ENCODE measurements around the gene KLHL2.
"Not testable (repeated sequence)": the region's sequence is repeated elsewhere in the genome, so short reads cannot be mapped to it uniquely, and the experiment has no call there.

Gene KLHL2

DNA sequence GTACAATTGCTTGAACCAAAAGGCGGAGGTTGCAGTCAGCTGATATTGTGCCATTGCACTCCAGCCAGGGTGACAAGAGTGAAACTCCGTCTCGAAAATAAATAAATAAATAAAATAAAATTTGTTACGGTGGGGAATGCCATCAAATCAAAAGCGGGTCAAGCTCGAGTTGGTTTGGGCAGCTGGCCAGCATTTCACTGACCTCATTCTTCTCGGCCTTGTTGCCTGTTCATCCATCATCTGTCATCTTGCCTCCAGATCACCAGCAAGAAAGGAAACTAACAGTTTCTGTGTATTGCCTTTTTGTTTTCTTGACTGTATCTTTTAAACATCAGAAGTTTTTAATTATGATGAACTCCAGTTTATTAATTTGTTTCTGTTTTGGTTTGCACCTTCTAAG lies 31.5 kb upstream of the KLHL2 start:
- TF ChIP-seq TARDBP (IDR thresholded peaks at IDR 0.05): no peak
- TF ChIP-seq BHLHE40 (IDR thresholded peaks at IDR 0.05; ENCODE audit: borderline replicate concordance): no peak
- TF ChIP-seq, protein P1, sequence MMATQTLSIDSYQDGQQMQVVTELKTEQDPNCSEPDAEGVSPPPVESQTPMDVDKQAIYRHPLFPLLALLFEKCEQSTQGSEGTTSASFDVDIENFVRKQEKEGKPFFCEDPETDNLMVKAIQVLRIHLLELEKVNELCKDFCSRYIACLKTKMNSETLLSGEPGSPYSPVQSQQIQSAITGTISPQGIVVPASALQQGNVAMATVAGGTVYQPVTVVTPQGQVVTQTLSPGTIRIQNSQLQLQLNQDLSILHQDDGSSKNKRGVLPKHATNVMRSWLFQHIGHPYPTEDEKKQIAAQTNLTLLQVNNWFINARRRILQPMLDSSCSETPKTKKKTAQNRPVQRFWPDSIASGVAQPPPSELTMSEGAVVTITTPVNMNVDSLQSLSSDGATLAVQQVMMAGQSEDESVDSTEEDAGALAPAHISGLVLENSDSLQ (IDR thresholded peaks at IDR 0.05): 0 out of 2 replicates have a peak, but pooled peaks have one; percentile 4
- CTCF ChIA-PET: interaction anchor here (0.5 to 0.8 kb wide), 2 partner anchors 45 to 196 kb away, joined by 3 read pairs; no protein-coding TSS in a partner anchor
- DNase-seq (ENCODE audit: extremely low spot score): no peak
- POLR2A ChIA-PET: no interaction called here

DNA sequence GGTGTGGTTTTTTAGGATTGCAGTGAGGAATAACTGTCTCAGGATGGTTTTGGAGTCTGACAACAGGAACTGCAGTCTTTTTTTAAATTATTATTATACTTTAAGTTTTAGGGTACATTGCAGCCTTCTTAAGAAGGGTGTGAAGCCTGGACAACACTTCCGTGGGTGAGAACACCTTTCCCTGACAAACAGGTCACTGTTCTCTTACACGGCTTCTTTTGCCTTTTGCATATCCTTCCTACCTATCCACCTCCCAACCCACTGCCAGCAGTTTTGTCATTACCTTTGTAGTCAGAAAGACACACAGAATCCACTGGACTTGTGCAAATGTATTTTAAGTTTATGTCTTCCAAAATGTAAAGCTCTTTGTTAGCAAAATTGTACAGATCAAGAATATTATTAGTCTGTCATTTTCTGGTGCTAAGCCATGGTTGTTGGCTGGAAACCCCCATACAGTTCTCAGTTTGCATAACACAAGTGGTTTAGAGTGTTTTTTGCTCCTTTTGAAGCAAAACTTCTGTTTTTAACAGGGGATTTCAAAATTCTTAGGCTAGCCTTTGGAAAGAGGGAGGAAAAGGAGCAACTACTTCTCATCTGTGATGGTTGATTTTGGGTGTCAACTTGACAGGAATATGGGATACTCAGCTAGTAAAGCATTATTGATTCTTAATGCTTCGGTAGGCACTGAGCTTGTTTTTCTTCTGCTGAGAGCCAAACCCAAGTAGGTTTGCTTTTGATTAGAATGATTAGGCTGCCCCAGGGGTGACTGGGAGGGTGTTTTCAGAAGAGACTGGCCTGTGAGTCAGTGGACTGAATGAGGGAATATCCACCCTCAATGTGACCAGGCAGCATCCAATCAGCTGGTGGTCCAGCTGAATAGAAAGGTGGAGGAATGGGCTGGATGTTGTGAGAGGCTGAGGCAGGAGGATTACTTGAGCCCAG lies 29.4 kb upstream of the KLHL2 start:
- DNase-seq (ENCODE audit: extremely low spot score): no peak
- TF ChIP-seq LEF1 (IDR thresholded peaks at IDR 0.05; ENCODE audit: borderline replicate concordance): no peak
- TF ChIP-seq BHLHE40 (IDR thresholded peaks at IDR 0.05; ENCODE audit: borderline replicate concordance): no peak
- TF ChIP-seq TARDBP (IDR thresholded peaks at IDR 0.05): no peak
- no peak for TF ChIP-seq FOXA1 (IDR thresholded peaks at IDR 0.05)
- TF ChIP-seq HDGF (IDR thresholded peaks at IDR 0.05; ENCODE audit: borderline replicate concordance): no peak
- CTCF ChIA-PET: no interaction called here
- POLR2A ChIA-PET: interaction anchor here (0.9 kb wide), 1 partner anchor 149 kb away, joined by 3 read pairs; the partner anchor contains the start of gene MSMO1

DNA sequence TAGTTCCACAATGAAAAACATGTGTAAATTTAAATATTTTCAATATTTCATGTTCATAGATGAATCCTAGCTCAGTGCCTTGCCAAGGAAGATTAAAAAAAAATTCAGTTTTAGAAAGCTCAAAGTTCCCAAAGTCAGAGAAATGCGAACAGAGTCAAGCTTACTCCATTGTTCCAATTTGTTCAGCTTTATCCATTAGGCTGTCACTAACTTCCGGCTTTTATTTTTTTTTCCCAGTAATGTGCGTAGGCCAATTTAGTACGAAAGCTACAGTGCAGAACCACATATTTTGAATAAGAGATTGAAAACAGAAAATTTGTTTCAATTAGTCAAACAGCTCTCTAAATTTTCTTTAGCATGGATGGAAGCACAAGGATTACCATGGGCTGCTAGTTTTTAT lies 23.1 kb upstream of the KLHL2 start:
- no peak for TF ChIP-seq ZNF384 (IDR thresholded peaks at IDR 0.05)
- DNase-seq (ENCODE audit: extremely low spot score): no peak
- CTCF ChIA-PET: interaction anchor here (1.2 kb wide), 1 partner anchor 12 kb away, joined by 3 read pairs; no protein-coding TSS in a partner anchor
- POLR2A ChIA-PET: no interaction called here

DNA sequence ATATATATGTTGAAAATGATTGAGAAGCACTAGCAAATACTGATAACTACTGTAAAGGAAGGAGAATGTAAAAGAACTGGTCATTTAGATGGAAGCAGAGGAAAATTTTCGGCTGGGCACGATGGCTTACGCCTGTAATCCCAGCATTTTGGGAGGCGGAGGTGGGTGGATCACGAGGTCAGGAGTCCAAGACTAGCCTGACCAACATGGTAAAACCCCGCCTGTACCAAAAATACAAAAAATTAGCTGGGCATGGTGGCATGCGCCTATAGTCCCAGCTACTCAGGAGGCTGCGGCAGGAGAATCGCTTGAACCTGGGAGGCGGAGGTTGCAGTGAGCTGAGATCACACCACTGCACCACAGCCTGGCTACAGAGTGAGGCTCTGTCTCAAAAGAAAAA lies 22.4 kb upstream of the KLHL2 start:
- CTCF ChIA-PET: interaction anchor here (1.2 kb wide), 1 partner anchor 11 kb away, joined by 3 read pairs; no protein-coding TSS in a partner anchor
- not testable (repeated sequence) for DNase-seq (ENCODE audit: extremely low spot score)

DNA sequence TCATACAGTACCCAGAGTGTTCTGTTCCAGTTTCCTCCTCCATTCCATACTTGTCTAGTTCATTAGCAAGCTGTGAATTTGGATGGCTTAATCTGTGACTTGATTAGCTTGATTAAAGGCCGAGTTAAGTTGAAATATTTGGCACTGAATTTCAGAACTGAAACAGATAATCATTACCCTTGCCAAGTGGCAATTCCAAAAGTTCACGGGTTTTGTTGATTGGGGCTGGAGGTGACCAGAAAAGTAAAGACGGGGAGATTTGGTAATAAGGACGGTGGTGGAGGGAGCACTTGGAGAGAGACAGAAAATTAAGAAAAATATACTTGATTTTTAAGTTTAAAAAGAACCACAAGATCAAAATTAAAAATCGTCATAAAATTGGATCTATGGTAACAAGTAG lies 21.9 kb upstream of the KLHL2 start:
- no peak for TF ChIP-seq LEF1 (IDR thresholded peaks at IDR 0.05; ENCODE audit: borderline replicate concordance)
- TF ChIP-seq BHLHE40 (IDR thresholded peaks at IDR 0.05; ENCODE audit: borderline replicate concordance): no peak
- no peak for TF ChIP-seq CTBP1 (IDR thresholded peaks at IDR 0.05; ENCODE audit: borderline replicate concordance)
- TF ChIP-seq HDGF (IDR thresholded peaks at IDR 0.05; ENCODE audit: borderline replicate concordance): no peak
- no peak for TF ChIP-seq SP1 (IDR thresholded peaks at IDR 0.05)
- TF ChIP-seq SUZ12 (IDR thresholded peaks at IDR 0.05): no peak
- TF ChIP-seq FOXK2 (IDR thresholded peaks at IDR 0.05): no peak
- no peak for TF ChIP-seq L3MBTL2 (conservative IDR thresholded peaks at IDR 0.05)
- no peak for TF ChIP-seq FOXA1 (IDR thresholded peaks at IDR 0.05)
- no peak for TF ChIP-seq FOXM1 (IDR thresholded peaks at IDR 0.05; ENCODE audit: borderline replicate concordance)
- TF ChIP-seq ARNT (IDR thresholded peaks at IDR 0.05): no peak
- TF ChIP-seq ZNF384 (IDR thresholded peaks at IDR 0.05): no peak
- ChIA-PET CTCF (no interaction called here), POLR2A (no interaction called here)
- DNase-seq (ENCODE audit: extremely low spot score): no peak

More for the DNA sequence above, 22.4 kb upstream of the KLHL2 start:
- POLR2A ChIA-PET: not testable (repeated sequence)

DNA sequence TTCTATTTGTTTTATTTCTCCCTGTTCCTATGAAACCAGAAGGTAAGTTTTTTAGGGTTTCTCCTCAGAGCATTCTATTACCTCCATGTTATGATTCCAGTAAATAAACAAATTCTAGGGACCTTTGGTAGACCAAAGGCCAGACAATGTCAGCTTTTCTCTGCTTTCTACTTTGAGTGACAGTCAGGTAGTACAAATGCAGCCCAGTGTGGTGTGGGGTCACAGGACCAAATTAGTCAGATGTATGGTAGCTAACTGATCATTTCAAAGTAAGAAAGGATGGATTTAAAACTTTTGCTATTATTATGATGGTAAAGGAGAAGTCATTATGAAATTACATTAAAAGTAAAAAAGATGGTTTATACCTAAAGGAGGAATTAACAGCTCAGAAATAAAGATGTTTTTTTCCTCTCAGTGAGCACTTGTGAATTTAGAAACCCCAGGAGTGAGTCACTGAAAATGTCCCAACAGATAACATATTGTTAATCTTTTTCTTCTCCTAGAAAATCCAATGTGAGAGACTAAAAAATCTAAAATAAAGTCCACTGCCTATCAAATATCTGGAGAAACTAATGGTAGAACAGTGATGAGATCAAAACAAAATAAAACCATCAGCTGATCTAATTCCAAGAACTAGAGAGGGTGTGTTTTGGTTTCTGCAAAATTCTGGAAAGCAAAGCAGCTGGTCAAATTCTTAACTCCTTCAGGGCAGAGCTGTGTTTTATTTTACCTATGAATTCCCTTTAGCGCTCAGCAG lies 16.6 kb upstream of the KLHL2 start:
- DNase-seq (ENCODE audit: extremely low spot score): no peak
- TF ChIP-seq, protein P1 (IDR thresholded peaks at IDR 0.05): 0 out of 2 replicates have a peak, but pooled peaks have one; percentile 7
- no peak for TF ChIP-seq SUZ12 (IDR thresholded peaks at IDR 0.05)
- ChIA-PET POLR2A (no interaction called here), CTCF (no interaction called here)

DNA sequence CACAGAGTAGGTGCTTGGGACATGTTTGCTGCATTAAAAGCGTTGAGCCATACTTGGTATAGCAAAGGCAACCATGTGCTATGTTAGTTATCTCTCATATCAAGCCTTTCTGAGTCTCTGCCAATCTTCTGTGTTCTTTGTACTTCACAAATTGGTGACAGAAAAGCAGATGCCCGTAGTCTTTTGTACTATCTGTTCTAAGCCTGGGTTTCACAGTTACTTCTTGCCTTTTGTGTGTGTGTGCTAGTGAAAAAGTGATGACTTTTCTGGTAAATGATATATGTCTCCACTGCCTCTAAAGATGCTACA lies 16.1 kb upstream of the KLHL2 start:
- no peak for DNase-seq (ENCODE audit: extremely low spot score)
- CTCF ChIA-PET: no interaction called here
- no peak for TF ChIP-seq ELF4 (IDR thresholded peaks at IDR 0.05)
- TF ChIP-seq FOXK2 (IDR thresholded peaks at IDR 0.05): no peak
- TF ChIP-seq SP1 (IDR thresholded peaks at IDR 0.05): no peak
- TF ChIP-seq TARDBP (IDR thresholded peaks at IDR 0.05): no peak
- TF ChIP-seq FOXM1 (IDR thresholded peaks at IDR 0.05; ENCODE audit: borderline replicate concordance): no peak
- TF ChIP-seq CTBP1 (IDR thresholded peaks at IDR 0.05; ENCODE audit: borderline replicate concordance): no peak
- no peak for TF ChIP-seq NFRKB (IDR thresholded peaks at IDR 0.05)
- TF ChIP-seq ZNF384 (IDR thresholded peaks at IDR 0.05): no peak
- no peak for TF ChIP-seq L3MBTL2 (conservative IDR thresholded peaks at IDR 0.05)
- TF ChIP-seq FOXA1 (IDR thresholded peaks at IDR 0.05): no peak
- no peak for TF ChIP-seq LEF1 (IDR thresholded peaks at IDR 0.05; ENCODE audit: borderline replicate concordance)
- TF ChIP-seq, protein P1 (IDR thresholded peaks at IDR 0.05): no peak
- TF ChIP-seq SUZ12 (IDR thresholded peaks at IDR 0.05): no peak
- TF ChIP-seq HDGF (IDR thresholded peaks at IDR 0.05; ENCODE audit: borderline replicate concordance): no peak
- TF ChIP-seq ARNT (IDR thresholded peaks at IDR 0.05): no peak
- no peak for TF ChIP-seq BHLHE40 (IDR thresholded peaks at IDR 0.05; ENCODE audit: borderline replicate concordance)
- POLR2A ChIA-PET: no interaction called here

All from HEK293T (cell line).